ENCODE measurements around the gene LRRC42.

GRCh38 chr1:54011316-54012007, 65.3 kb downstream of the LRRC42 start:
- TF ChIP-seq POLR2A (IDR thresholded peaks at IDR 0.05; ENCODE audit: low read length) = no peak
- TF ChIP-seq GATA1 (IDR thresholded peaks at IDR 0.05; ENCODE audit: low read depth, low read length) = no peak

Data from erythroblast (primary cell).